ENCODE results near the gene ZBTB46.

ZBTB46 gene

GRCh38 chr20:63745424-63745805 is 85.6 kb downstream of the ZBTB46 start:
- DNase-seq (ENCODE audit: low spot score) = no peak

- DNase-seq (ENCODE audit: low spot score) = no peak
These were observed 86.3 kb downstream of the ZBTB46 start for GRCh38 chr20:63744574-63745423.

- DNase-seq (ENCODE audit: low spot score) = no peak
These were observed 86.9 kb downstream of the ZBTB46 start for GRCh38 chr20:63744158-63744557.

GRCh38 chr20:63743210-63743970 is 87.7 kb downstream of the ZBTB46 start:
- DNase-seq (ENCODE audit: low spot score) = no peak

- DNase-seq (ENCODE audit: low spot score) = no peak
These were observed 88.6 kb downstream of the ZBTB46 start for GRCh38 chr20:63742381-63743024.

GRCh38 chr20:63741676-63742380 is 89.2 kb downstream of the ZBTB46 start:
- no peak for DNase-seq (ENCODE audit: low spot score)

- DNase-seq (ENCODE audit: low spot score) = no peak
These were observed 89.7 kb downstream of the ZBTB46 start for GRCh38 chr20:63741354-63741675.

GRCh38 chr20:63740627-63741353 is 90.3 kb downstream of the ZBTB46 start:
- peak; percentile 87 for DNase-seq (ENCODE audit: low spot score)

GRCh38 chr20:63740070-63740626 is 90.9 kb downstream of the ZBTB46 start:
- peak; percentile 81 for DNase-seq (ENCODE audit: low spot score)

- DNase-seq (ENCODE audit: low spot score) = peak; percentile 84
These were observed 91.7 kb downstream of the ZBTB46 start, which contains the start of gene SLC2A4RG for GRCh38 chr20:63739130-63740069. TSS of gene SLC2A4RG (plus strand) at chr20:63739776. CDS start at chr20:63739913, 137 bp downstream.

GRCh38 chr20:63738687-63739129 is 92.4 kb downstream of the ZBTB46 start:
- peak; percentile 83 for DNase-seq (ENCODE audit: low spot score)

GRCh38 chr20:63737945-63738686 is 92.9 kb downstream of the ZBTB46 start:
- DNase-seq (ENCODE audit: low spot score) = no peak

GRCh38 chr20:63737695-63737944 is 93.4 kb downstream of the ZBTB46 start:
- DNase-seq (ENCODE audit: low spot score) = no peak

- DNase-seq (ENCODE audit: low spot score) = no peak
These were observed 94.0 kb downstream of the ZBTB46 start for GRCh38 chr20:63736893-63737694.

GRCh38 chr20:63735859-63736718 is 95.0 kb downstream of the ZBTB46 start, which contains the start of gene LIME1:
TSS of gene LIME1 (plus strand) at chr20:63736664. CDS start at chr20:63737550, 886 bp downstream.
- no peak for DNase-seq (ENCODE audit: low spot score)

- DNase-seq (ENCODE audit: low spot score) = no peak
These were observed 95.9 kb downstream of the ZBTB46 start for GRCh38 chr20:63734946-63735858.

All from ecto neural progenitor cell (in vitro differentiated cells).